Activated naive CD4-positive, alpha-beta T cell treated with anti-CD3 and anti-CD28 coated beads, Interleukin-2, amount 50 U/mL, for 24 hours (primary cell): Measurements from ENCODE around the gene ILF2.
A peak's percentile ranks its signal among the peaks of the same experiment; 100 is the strongest.

Experiments used
- H3K27ac Mint-ChIP-seq: one replicate; pipeline ENCODE4 v1.8.0; 2021; ENCODE audit warnings: mild to moderate bottlenecking, mixed read lengths
- H3K27me3 Mint-ChIP-seq: one replicate; pipeline ENCODE4 v1.8.0; 2021; ENCODE audit warnings: mixed read lengths
- H3K36me3 Mint-ChIP-seq: one replicate; pipeline ENCODE4 v1.8.0; 2021; ENCODE audit warnings: mixed read lengths
- H3K4me1 Mint-ChIP-seq: one replicate; pipeline ENCODE4 v1.8.0; 2021; ENCODE audit warnings: mixed read lengths
- H3K4me3 Mint-ChIP-seq: one replicate; pipeline ENCODE4 v1.8.0; 2021; ENCODE audit warnings: mild to moderate bottlenecking, mixed read lengths
- H3K9me3 Mint-ChIP-seq: one replicate; pipeline ENCODE4 v1.8.0; 2021; ENCODE audit warnings: mixed read lengths

Gene ILF2

DNA sequence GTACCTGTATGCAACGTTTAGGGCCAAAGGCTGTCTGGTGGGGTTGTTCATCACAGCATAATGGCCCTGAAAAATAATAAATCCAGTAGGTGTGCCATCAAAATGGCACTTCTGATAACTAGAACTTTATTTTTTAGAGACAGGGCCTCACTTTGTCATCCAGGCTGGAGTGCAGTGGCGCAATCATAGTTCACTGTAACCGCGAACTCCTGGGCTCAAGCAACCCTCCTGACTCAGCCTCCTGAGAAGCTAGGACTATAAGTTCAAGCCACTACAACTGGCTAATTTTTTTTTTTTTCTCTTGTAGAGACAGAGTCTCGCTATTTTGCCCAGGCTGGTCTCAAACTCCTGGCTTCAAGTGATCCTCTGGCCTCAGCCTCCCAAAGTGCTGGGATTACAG, 7.6 kb downstream of the ILF2 start:
- H3K36me3 Mint-ChIP-seq: peaks cover 29% of the 10 kb centered on the region
- H3K27me3 Mint-ChIP-seq: no peaks in the 10 kb centered on the region
- H3K4me1 Mint-ChIP-seq: peaks cover 29% of the 10 kb centered on the region
- no peak overlapping the region for H3K4me3 Mint-ChIP-seq
- no peaks in the 10 kb centered on the region for H3K9me3 Mint-ChIP-seq
- H3K27ac Mint-ChIP-seq: no peak overlapping the region

GRCh38 chr1:153662269-153662668, 8.5 kb downstream of the ILF2 start:
- Mint-ChIP-seq H3K4me3 (no peak overlapping the region), H3K9me3 (no peaks in the 10 kb centered on the region), H3K27ac (no peak overlapping the region), H3K36me3 (peaks cover 20% of the 10 kb centered on the region), H3K4me1 (peaks cover 20% of the 10 kb centered on the region), H3K27me3 (no peaks in the 10 kb centered on the region)

DNA sequence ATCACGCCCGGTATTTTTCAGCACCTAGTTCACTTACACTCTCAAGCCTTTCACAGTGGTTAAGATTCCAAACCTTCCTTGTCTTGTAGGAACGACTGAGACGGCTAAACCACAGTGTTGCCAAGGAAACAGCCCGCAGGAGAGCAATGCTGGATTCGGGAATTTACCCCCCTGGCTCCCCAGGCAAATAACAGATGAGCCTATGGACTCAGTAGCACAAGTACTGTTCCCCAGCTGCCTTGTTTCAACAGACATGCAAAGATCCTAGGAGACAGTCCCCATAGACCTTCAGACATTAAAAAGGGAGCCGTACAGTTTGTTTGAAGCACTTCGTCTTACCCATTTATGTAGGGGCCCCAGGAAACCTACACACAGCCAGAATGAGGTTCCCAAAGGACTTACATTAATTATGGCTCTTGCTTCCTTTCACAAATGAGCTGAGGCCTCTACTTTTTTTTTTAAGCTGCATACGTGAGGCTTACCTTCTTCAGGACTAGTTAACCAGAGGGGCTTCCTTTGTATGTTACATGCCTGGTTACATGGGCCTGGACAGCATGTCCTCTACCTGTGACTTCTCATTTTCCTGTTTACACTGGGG, 9.6 kb downstream of the ILF2 start:
- Mint-ChIP-seq H3K4me3 (peak overlapping the region; percentile 36), H3K9me3 (no peaks in the 10 kb centered on the region)

GRCh38 chr1:153659656-153660055, 11.1 kb downstream of the ILF2 start:
- Mint-ChIP-seq H3K9me3 (no peaks in the 10 kb centered on the region), H3K4me1 (peaks cover 16% of the 10 kb centered on the region), H3K4me3 (peak overlapping the region; percentile 93), H3K27ac (peak overlapping the region; percentile 35), H3K36me3 (peaks cover 10% of the 10 kb centered on the region), H3K27me3 (no peaks in the 10 kb centered on the region)

More for the DNA sequence above, 9.6 kb downstream of the ILF2 start:
- peaks cover 19% of the 10 kb centered on the region for H3K4me1 Mint-ChIP-seq
- peak overlapping the region; percentile 68 for H3K27ac Mint-ChIP-seq
- peaks cover 17% of the 10 kb centered on the region for H3K36me3 Mint-ChIP-seq
- H3K27me3 Mint-ChIP-seq: no peaks in the 10 kb centered on the region

GRCh38 chr1:153659175-153659534, 11.6 kb downstream of the ILF2 start:
- H3K9me3 Mint-ChIP-seq: no peaks in the 10 kb centered on the region
- peaks cover 7% of the 10 kb centered on the region for H3K36me3 Mint-ChIP-seq
- H3K27me3 Mint-ChIP-seq: no peaks in the 10 kb centered on the region
- peak overlapping the region; percentile 94 for H3K27ac Mint-ChIP-seq
- peak overlapping the region; percentile 93 for H3K4me3 Mint-ChIP-seq
- H3K4me1 Mint-ChIP-seq: peaks cover 16% of the 10 kb centered on the region

DNA sequence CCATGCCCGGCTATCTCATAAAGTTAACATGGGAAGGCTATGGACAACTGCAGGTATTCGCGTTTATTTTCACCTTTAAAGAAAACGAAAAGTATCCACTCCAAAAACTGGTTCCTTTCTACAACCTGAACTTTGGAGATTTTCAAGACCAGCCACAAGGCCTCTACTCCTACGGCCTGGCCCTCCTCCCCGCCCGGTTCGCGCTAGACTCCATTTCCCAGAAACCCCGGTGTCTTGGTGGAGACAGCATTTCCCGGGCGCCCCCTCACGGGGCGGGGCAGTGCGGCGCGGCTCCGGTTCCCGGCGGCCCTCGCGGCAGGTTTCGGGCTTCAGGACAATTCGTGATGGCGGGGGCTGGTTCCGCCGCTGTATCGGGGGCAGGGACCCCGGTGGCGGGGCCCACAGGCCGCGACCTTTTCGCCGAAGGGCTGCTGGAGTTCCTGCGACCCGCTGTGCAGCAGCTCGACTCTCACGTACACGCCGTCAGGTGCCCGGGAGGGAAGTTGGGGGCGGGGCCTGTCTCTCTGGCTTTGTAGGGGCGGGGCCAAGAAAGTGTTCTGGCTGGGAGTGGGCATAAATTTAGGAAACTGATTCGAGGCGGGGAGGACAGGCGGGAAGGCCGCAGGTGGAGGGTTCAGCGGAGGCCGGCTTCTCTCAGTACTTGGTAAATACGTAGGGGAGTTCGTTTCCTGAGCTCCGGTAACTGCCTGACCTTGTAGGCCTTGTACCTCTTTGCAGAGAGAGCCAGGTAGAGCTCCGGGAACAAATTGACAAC, 12.2 kb downstream of the ILF2 start, which contains the start of gene SNAPIN:
SNAPIN (plus strand) TSS at position 304 of the 775 bp plus-strand sequence; CDS start at position 345, 41 bp downstream.
- no peaks in the 10 kb centered on the region for H3K27me3 Mint-ChIP-seq
- H3K27ac Mint-ChIP-seq: peak within 1 kb of the TSS; percentile 94
- H3K4me1 Mint-ChIP-seq: peaks cover 16% of the 10 kb centered on the region
- H3K4me3 Mint-ChIP-seq: peak within 1 kb of the TSS; percentile 93
- H3K36me3 Mint-ChIP-seq: peaks cover 6% of the 10 kb centered on the region
- no peaks in the 10 kb centered on the region for H3K9me3 Mint-ChIP-seq

DNA sequence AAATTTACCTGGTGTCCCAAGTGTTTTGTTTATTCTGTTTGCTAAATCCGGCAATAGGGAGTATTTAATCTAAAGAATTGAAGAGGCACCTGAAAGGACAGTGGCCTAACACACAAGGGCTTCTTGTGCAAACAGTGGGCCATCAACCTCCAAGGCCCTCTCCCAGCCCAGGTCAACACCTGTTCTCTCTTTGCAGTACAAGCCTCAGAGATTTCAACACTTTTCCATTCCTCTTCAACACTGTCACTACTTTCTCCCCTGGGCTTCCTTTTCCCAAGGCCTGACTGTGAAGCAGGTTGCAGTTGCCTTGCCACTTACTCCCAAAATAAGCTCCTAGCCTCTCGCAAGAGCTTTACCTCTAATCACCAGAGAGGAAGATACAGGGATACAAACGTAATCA, 15.5 kb downstream of the ILF2 start:
- Mint-ChIP-seq H3K27ac (no peak overlapping the region), H3K4me3 (no peak overlapping the region), H3K36me3 (no peaks in the 10 kb centered on the region), H3K27me3 (no peaks in the 10 kb centered on the region), H3K9me3 (no peaks in the 10 kb centered on the region), H3K4me1 (peaks cover 16% of the 10 kb centered on the region)

DNA sequence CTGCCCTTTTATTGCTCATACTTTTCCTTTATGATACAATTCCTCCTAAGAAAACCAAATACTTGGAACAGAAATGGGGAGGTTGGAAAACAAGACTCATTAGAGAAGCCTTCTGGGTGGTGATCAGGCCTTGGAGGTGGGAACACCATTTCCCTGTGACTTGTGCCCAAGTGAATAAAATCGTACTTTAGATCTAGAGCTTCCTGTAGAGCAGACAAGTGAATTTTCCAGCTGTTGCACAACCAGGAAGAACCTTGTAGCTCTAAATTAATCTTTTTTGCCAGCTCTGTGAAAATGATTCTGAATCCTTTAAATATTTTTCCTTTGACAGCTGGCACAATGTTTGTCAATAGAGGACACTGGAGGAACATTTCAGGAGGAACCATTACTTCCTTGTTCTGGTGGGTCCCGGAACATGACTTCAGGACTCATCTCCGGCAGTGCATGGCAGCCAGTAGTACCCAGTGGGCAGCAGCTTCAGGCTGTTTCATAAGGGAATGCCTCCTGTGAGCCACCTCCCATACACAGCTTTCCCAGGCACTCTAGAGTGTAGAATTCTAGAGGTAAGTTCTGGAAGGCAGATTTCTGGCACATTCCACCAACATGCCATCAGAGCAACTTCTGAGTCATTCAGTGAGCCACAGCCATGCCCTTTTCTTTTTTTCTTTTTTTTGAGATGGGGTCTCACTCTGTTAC, 17.8 kb downstream of the ILF2 start:
- H3K9me3 Mint-ChIP-seq: no peaks in the 10 kb centered on the region
- no peaks in the 10 kb centered on the region for H3K27me3 Mint-ChIP-seq
- H3K36me3 Mint-ChIP-seq: no peaks in the 10 kb centered on the region
- no peak overlapping the region for H3K4me3 Mint-ChIP-seq
- no peak overlapping the region for H3K27ac Mint-ChIP-seq
- peaks cover 24% of the 10 kb centered on the region for H3K4me1 Mint-ChIP-seq

DNA sequence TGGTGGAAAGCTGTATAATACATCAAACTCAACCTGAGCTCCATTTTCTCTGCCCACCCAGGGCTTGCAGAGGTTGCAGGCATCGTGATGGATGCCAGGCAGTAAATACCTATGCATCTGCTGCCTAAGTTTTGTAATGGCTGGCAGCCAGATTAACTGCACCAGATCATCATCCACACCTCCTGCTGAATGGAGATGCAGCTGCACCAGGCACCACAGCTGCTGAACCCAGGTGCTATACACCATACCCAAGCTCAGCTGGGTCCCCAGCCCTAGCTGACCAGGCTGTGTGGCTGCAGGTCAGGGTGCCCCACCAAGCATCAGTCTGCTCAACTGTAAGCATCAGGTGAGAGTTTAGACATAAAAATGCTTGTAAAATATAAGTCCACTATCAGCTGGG, 19.0 kb downstream of the ILF2 start:
- Mint-ChIP-seq H3K9me3 (no peaks in the 10 kb centered on the region), H3K4me3 (no peak overlapping the region), H3K4me1 (peaks cover 34% of the 10 kb centered on the region), H3K27ac (no peak overlapping the region), H3K36me3 (peaks cover 2% of the 10 kb centered on the region), H3K27me3 (no peaks in the 10 kb centered on the region)

- H3K9me3 Mint-ChIP-seq: no peaks in the 10 kb centered on the region
- no peaks in the 10 kb centered on the region for H3K27me3 Mint-ChIP-seq
- H3K27ac Mint-ChIP-seq: peak overlapping the region; percentile 93
- peak overlapping the region; percentile 59 for H3K4me3 Mint-ChIP-seq
- H3K4me1 Mint-ChIP-seq: peaks cover 53% of the 10 kb centered on the region
- peaks cover 17% of the 10 kb centered on the region for H3K36me3 Mint-ChIP-seq
Observed at GRCh38 chr1:153649863-153650235, 20.9 kb downstream of the ILF2 start.

DNA sequence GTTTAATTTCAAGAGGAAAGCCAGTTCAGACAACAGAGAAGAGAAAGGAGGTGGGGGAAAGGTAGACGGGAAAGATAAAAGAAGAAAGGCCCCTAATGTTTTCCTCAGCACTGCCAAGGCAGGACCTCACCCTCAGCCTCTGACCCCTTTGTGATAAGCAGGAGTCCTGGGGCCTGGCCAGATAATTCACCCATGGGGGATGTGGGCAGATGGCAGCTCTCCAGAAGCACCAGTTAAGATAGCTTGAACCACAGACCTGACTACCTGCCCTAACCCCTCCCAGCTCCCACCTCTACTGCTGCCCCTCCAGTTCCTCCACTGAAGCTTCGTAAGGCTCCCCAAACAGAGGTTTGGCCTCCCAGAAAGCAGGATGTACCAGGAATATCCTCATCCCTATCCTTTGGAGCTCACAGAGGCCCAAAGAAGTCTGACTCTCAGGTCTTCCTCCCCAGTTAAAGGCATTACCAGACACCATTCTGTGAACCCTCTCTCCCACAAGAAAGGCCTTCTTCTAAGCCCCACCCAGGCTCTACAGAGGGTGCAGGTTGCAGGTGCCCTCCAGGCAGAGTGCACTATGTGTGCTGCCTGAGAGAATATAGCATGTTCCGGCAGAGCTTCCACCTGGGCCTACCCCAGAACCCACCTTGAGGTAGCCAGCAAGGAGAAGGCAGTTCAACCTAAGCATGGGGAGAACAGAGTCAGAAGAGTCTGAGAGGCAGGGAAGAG, 21.5 kb downstream of the ILF2 start:
- Mint-ChIP-seq H3K27me3 (no peaks in the 10 kb centered on the region), H3K27ac (peak overlapping the region; percentile 93), H3K9me3 (no peaks in the 10 kb centered on the region), H3K4me3 (peak overlapping the region; percentile 59), H3K4me1 (peaks cover 59% of the 10 kb centered on the region), H3K36me3 (peaks cover 21% of the 10 kb centered on the region)

DNA sequence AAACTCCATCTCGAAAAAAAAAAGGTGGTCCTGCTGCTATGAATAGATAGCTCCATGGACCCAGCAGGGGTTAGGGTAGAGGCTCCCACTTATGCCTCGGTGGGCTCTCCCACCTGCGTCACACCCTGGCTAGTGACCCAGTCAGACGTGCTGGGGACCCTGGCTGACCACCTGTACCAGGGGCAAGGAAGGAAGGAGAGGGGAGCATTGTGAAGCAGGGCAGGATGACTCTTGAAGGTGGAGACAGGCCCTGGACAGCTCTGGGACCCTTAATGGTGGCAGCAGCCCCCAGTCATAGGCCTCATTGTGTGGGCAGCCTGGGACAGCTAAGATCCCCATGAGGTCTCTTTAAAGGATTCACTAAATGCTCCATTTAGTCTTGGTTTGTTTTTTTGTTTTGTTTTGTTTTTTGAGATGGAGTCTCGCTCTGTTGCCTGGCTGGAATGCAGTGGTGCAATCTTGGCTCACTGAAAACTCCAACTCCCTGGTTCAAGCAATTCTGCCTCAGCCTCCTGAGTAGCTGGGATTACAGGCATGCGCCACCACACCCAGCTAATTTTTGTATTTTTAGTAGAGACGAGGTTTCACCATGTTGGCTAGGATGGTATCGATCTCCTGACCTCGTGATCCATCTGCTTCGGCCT, 22.7 kb downstream of the ILF2 start:
- H3K4me1 Mint-ChIP-seq: peaks cover 70% of the 10 kb centered on the region
- H3K27me3 Mint-ChIP-seq: no peaks in the 10 kb centered on the region
- H3K9me3 Mint-ChIP-seq: no peaks in the 10 kb centered on the region
- H3K36me3 Mint-ChIP-seq: peaks cover 27% of the 10 kb centered on the region
- peak overlapping the region; percentile 46 for H3K27ac Mint-ChIP-seq
- H3K4me3 Mint-ChIP-seq: no peak overlapping the region

GRCh38 chr1:153647346-153647714, 23.5 kb downstream of the ILF2 start:
- peak overlapping the region; percentile 56 for H3K27ac Mint-ChIP-seq
- H3K27me3 Mint-ChIP-seq: no peaks in the 10 kb centered on the region
- peaks cover 29% of the 10 kb centered on the region for H3K36me3 Mint-ChIP-seq
- H3K4me3 Mint-ChIP-seq: no peak overlapping the region
- H3K9me3 Mint-ChIP-seq: no peaks in the 10 kb centered on the region
- peaks cover 74% of the 10 kb centered on the region for H3K4me1 Mint-ChIP-seq

DNA sequence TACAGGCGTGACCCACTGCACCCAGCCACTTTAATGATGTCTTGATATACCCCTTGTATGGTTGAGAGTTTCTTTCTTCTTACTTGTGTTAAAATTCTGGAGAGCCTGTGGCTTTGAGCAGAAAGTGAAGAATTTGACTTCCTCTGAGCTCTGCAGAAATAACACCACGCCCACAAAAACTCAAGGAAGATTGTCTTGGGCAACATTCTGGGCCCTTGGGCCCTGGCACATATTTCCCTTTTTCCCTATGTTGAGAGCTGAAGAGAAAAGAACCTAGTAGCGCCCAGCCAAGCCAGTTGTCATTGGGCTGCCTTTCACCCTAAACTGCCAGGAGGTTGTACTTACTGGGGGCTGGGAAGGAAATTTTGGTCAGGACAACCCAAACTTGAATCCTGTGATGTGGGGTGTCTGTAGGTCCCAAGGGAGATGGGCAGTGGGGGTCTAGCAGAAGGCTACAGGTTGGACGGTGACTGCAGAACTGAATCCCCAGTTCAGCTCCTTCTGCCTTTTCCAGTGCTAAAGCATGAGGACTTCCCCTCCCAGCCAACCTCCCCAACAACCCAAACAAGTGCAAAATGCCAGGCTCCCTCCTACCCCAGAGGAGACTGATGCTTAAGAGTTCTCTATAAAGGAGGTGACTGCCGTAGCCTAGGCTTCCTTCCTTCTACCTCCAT, 24.0 kb downstream of the ILF2 start:
- H3K4me1 Mint-ChIP-seq: peaks cover 78% of the 10 kb centered on the region
- H3K27ac Mint-ChIP-seq: peak overlapping the region; percentile 56
- peaks cover 31% of the 10 kb centered on the region for H3K36me3 Mint-ChIP-seq
- H3K4me3 Mint-ChIP-seq: no peak overlapping the region
- H3K27me3 Mint-ChIP-seq: no peaks in the 10 kb centered on the region
- H3K9me3 Mint-ChIP-seq: no peaks in the 10 kb centered on the region

DNA sequence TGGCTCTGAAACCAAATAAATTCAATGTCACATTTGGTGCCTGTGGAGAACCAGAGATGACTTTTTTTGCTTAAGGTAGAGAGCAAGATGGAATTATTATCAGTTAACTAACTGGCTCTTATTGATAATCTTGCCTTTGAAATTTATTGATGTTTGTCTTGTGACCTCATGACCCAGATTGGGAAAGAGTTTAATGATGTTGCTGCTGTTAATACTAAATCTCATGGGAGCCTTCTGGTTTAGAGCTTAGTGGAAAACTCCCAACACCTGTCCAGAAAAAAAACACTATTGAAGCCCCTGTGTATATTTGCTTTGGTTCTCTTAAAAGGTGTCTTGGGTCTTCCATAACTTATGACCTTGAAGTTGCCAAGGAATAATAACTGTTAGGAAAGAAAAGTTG, 27.0 kb downstream of the ILF2 start:
- H3K36me3 Mint-ChIP-seq: peaks cover 35% of the 10 kb centered on the region
- no peaks in the 10 kb centered on the region for H3K9me3 Mint-ChIP-seq
- H3K27me3 Mint-ChIP-seq: no peaks in the 10 kb centered on the region
- peak overlapping the region; percentile 80 for H3K27ac Mint-ChIP-seq
- peaks cover 73% of the 10 kb centered on the region for H3K4me1 Mint-ChIP-seq
- no peak overlapping the region for H3K4me3 Mint-ChIP-seq
